Heart right ventricle (tissue), 16 donors: Measurements from ENCODE around the gene RGS19. TPM values are rescaled to one million over a fixed set of nuclear protein-coding genes. Genes with fewer than 3 reads are reported as not detected.

Experiments used
- ATAC-seq, 8 donors: fragments of 200-7000 bp; cut with Tn5 transposase; one replicate each; pipeline ENCODE4 v1.9.1; 2020; ENCODE audit warnings: mild to moderate bottlenecking in 8 of 8, moderate library complexity in 8 of 8, moderate number of reproducible peaks in 1 of 8
- DNase-seq, 2 donors: peaks; one replicate each; pipeline ENCODE4 v3.0.0-alpha.2; 2020
- H3K27ac ChIP-seq, 10 donors: fragments of 200-600 bp; sonication (generic) in 2 of 10; one replicate each; pipeline versions ENCODE4 v1.5.0 to v1.8.0; 2020 to 2022; ENCODE audit warnings: mild to moderate bottlenecking in 3 of 10
- H3K27me3 ChIP-seq, 7 donors: fragments of 200-600 bp; one replicate each; pipeline ENCODE4 v1.8.0; 2021 to 2022; ENCODE audit warnings: mild to moderate bottlenecking in 2 of 7
- H3K36me3 ChIP-seq, 9 donors: fragments of 200-600 bp; sonication (generic) in 1 of 9; one replicate each; pipeline versions ENCODE4 v1.5.0 to v1.8.0; 2020 to 2022; ENCODE audit warnings: mild to moderate bottlenecking in 2 of 9
- H3K4me1 ChIP-seq, 9 donors: fragments of 200-600 bp; sonication (generic) in 1 of 9; one replicate each; pipeline versions ENCODE4 v1.5.0 to v1.8.0; 2020 to 2022; ENCODE audit warnings: mild to moderate bottlenecking in 4 of 9
- H3K4me3 ChIP-seq, 10 donors: fragments of 200-600 bp; sonication (generic) in 2 of 10; one replicate each; pipeline versions ENCODE4 v1.5.0 to v1.8.0; 2020 to 2022; ENCODE audit warnings: mild to moderate bottlenecking in 7 of 10, moderate library complexity in 2 of 10
- H3K9me3 ChIP-seq, 11 donors: fragments of 200-600 bp in 10 of 11; sonication (generic) in 2 of 11; one replicate each; pipeline versions ENCODE4 v1.5.0 to v1.8.0; 2013 to 2022; ENCODE audit warnings: mild to moderate bottlenecking in 2 of 11, control low read depth in 1 of 11, moderate library complexity in 1 of 11
- CTCF ChIP-seq, 9 donors: fragments of 200-600 bp; sonication (generic) in 2 of 9; IDR thresholded peaks; one replicate each; pipeline versions ENCODE4 v1.5.0 to v1.8.0; 2021 to 2022; ENCODE audit warnings: antibody characterized with exemption in 9 of 9, mild to moderate bottlenecking in 5 of 9, moderate library complexity in 1 of 9
- WGBS, 2 donors: extraction: QIAGEN DNeasy Blood & Tissue Kit; methylation state at CpG; one replicate each; pipeline ENCODE4 v1.1.7; 2013; ENCODE audit warnings: inconsistent platforms in 1 of 2; 5-methylcytosine and 5-hydroxymethylcytosine counted together
- intact Hi-C, 10 donors: fragments of 100-400 bp; cut with DNase I; formaldehyde crosslinking; loops; one replicate each; pipeline versions ENCODE4 v1.11.1 to v1.14.2; 2022
- polyA plus RNA-seq, 2 donors: library from polyadenylated mRNA; stranded (reverse); fragments of 200-250 nt; gene quantifications; one replicate each; pipeline ENCODE4 v1.2.3, GENCODE V29; 2013
- total RNA-seq, 10 donors: library from RNA; stranded (reverse); fragmentation: NEBNext Ultra II Directional in 3 of 10; extraction: Animal tissue kit (Norgen Biotek cat#: 25700) in 3 of 10; gene quantifications; one replicate each; pipeline versions ENCODE4 v1.2.1 to v1.2.4, GENCODE V29; 2021 to 2023
- donor health status: Arrhythmogenic right ventricular cardiomyopathy.
- donor health status: ischemic (EF 13 %, LVEDD 7.1; RV severe dilation, severe dysfunction).
- donor health status: healthy with polysubstance abuse.
- donor health status: DM: no; HTN: yes; CAD: no.
- donor health status: DM: no; HTN: no; CAD: no.
- donor health status: ischemic (EF 25% LVEDD 6.9; RV normal size, moderate dysfunction).
- donor health status: ischemic (EF 25% LVEDD 5.7; RV mildly dilated, moderate dysfunction).
- donor health status: healthy.
- donor health status: DM: yes; HTN: yes; CAD: no.
- donor health status: Ischemic cardiomyopathy.
- donor health status: ischemic (EF 35%, LVEDD 5.7; RV mildly dilated, moderate dysfunction).
- donor health status: nonischemic (EF 11% LVEDD 7.7; RV severe dilation, severe dysfunction).
- donor health status: DM: yes; HTN: yes; CAD: no.
- donor health status: PGD.
- donor health status: ischemic (EF 29% LVEDD 5.4; RV normal size, mild dysfunction).
- donor health status: nonischemic (EF 23%, LVEDD 6.1; RV moderate dilation, normal function).

Gene RGS19
- total and polyA plus RNA-seq, 12 donors, result 1.8 to 13.1 (median 4.0) TPM

- WGBS, 2 donors, result 86 to 92% methylated on average over 8 of the region's 8 CpGs
Observed at GRCh38 chr20:64077094-64077493, 2.2 kb downstream of the RGS19 start.

GRCh38 chr20:64076061-64076997, 3.0 kb downstream of the RGS19 start:
- intact Hi-C loops, result no loop called here
- ATAC-seq, result no peak
- no peak for DNase-seq
- Histone ChIP-seq H3K36me3 (peaks cover 0 to 50% (median 0%) of the 10 kb centered on the region in 9 donors), H3K27ac (peak overlapping the region in 4 of 10 donors; percentile 15 to 95 (median 52)), H3K27me3 (no peaks in the 10 kb centered on the region), H3K9me3 (no peaks in the 10 kb centered on the region), H3K4me3 (peak overlapping the region in 5 of 10 donors; percentile 75 to 94 (median 85)), H3K4me1 (peaks cover 9 to 31% (median 18%) of the 10 kb centered on the region in 9 donors)
- TF ChIP-seq CTCF (IDR thresholded peaks at IDR 0.05), result no peak
- WGBS, 2 donors, result 93 to 95% methylated on average over 19 to 22 of the region's 22 CpGs

More at GRCh38 chr20:64077094-64077493, 2.2 kb downstream of the RGS19 start:
- DNase-seq, result peak in 1 of 2 donors; percentile 46
- TF ChIP-seq CTCF (IDR thresholded peaks at IDR 0.05), result no peak
- ATAC-seq, result peak in 1 of 8 donors; percentile 10
- Histone ChIP-seq H3K4me3 (peak overlapping the region in 7 of 10 donors; percentile 72 to 94 (median 85)), H3K9me3 (no peaks in the 10 kb centered on the region), H3K27ac (peak overlapping the region in 4 of 10 donors; percentile 15 to 95 (median 52)), H3K4me1 (peaks cover 9 to 39% (median 21%) of the 10 kb centered on the region in 9 donors), H3K27me3 (no peaks in the 10 kb centered on the region), H3K36me3 (peaks cover 0 to 43% (median 0%) of the 10 kb centered on the region in 9 donors)
- intact Hi-C loops, result no loop called here

GRCh38 chr20:64075556-64075955, 3.8 kb downstream of the RGS19 start:
- H3K4me3 ChIP-seq, result no peak overlapping the region
- no peaks in the 10 kb centered on the region for H3K9me3 ChIP-seq
- ATAC-seq, result no peak
- peaks cover 9 to 26% (median 18%) of the 10 kb centered on the region in 9 donors for H3K4me1 ChIP-seq
- peaks cover 0 to 53% (median 0%) of the 10 kb centered on the region in 9 donors for H3K36me3 ChIP-seq
- intact Hi-C loops, result no loop called here
- TF ChIP-seq CTCF (IDR thresholded peaks at IDR 0.05), result no peak
- no peak for DNase-seq
- 92 to 95% methylated on average over 12 of the region's 12 CpGs for WGBS, 2 donors
- no peaks in the 10 kb centered on the region for H3K27me3 ChIP-seq
- no peak overlapping the region for H3K27ac ChIP-seq

GRCh38 chr20:64074963-64075362, 4.4 kb downstream of the RGS19 start:
- peaks cover 9 to 22% (median 18%) of the 10 kb centered on the region in 9 donors for H3K4me1 ChIP-seq
- H3K9me3 ChIP-seq, result no peaks in the 10 kb centered on the region
- no peak for TF ChIP-seq CTCF (IDR thresholded peaks at IDR 0.05)
- H3K27me3 ChIP-seq, result no peaks in the 10 kb centered on the region
- no peak for DNase-seq
- H3K4me3 ChIP-seq, result no peak overlapping the region
- ATAC-seq, result no peak
- WGBS, 2 donors, result 89 to 91% methylated on average over 8 of the region's 8 CpGs
- no peak overlapping the region for H3K27ac ChIP-seq
- H3K36me3 ChIP-seq, result peaks cover 0 to 59% (median 0%) of the 10 kb centered on the region in 9 donors
- intact Hi-C loops, result no loop called here
